GM12891 (cell line): ENCODE measurements around the gene MCM7. TPM values are rescaled to one million over a fixed set of nuclear protein-coding genes. Genes with fewer than 3 reads are reported as not detected.
"Not testable (repeated sequence)": the region's sequence is repeated elsewhere in the genome, so short reads cannot be mapped to it uniquely, and the experiment has no call there.

Source experiments
- DNase-seq: peaks from one replicate; pipeline ENCODE4 v3.0.0; 2011; ENCODE audit warnings: low spot score; ENCODE audit not compliant: insufficient read length
- FAIRE-seq: peaks from 2 replicates; lab custom pipeline; 2011; peaks lifted over from hg19 to GRCh38; lab: Jason Lieb, UNC
- PAX5 ChIP-seq: IDR thresholded peaks from 2 replicates; pipeline ENCODE4 v1.6.1; 2011; ENCODE audit warnings: low read length, moderate library complexity, mild to moderate bottlenecking; ENCODE audit not compliant: insufficient read depth, severe bottlenecking
- POLR2A ChIP-seq: IDR thresholded peaks from 2 replicates; pipeline ENCODE4 v1.6.1; 2011; ENCODE audit warnings: low read depth, low read length, control low read depth
- POLR2AphosphoS5 ChIP-seq: IDR thresholded peaks from 2 replicates; pipeline ENCODE4 v1.6.1; 2011; ENCODE audit warnings: low read depth, low read length, control low read depth
- POU2F2 ChIP-seq: IDR thresholded peaks from 2 replicates; pipeline ENCODE4 v1.6.1; 2011; ENCODE audit warnings: low read depth, mild to moderate bottlenecking, control low read depth, low read length, moderate library complexity
- SPI1 ChIP-seq: IDR thresholded peaks from 2 replicates; pipeline ENCODE4 v1.6.1; 2011; ENCODE audit warnings: low read depth, low read length, control low read depth
- TAF1 ChIP-seq: IDR thresholded peaks from 2 replicates; pipeline ENCODE4 v1.6.1; 2011; ENCODE audit warnings: low read depth, low read length, control low read depth
- polyA plus RNA-seq: library from polyadenylated mRNA; unstranded; fragments of >200 nt; gene quantifications from one replicate; pipeline ENCODE4 v1.2.1, GENCODE V29; 2012; ENCODE audit warnings: low read depth, missing spikeins, inconsistent platforms; ENCODE audit not compliant: missing spikeins

The MCM7 gene
- 180 TPM for polyA plus RNA-seq

DNA sequence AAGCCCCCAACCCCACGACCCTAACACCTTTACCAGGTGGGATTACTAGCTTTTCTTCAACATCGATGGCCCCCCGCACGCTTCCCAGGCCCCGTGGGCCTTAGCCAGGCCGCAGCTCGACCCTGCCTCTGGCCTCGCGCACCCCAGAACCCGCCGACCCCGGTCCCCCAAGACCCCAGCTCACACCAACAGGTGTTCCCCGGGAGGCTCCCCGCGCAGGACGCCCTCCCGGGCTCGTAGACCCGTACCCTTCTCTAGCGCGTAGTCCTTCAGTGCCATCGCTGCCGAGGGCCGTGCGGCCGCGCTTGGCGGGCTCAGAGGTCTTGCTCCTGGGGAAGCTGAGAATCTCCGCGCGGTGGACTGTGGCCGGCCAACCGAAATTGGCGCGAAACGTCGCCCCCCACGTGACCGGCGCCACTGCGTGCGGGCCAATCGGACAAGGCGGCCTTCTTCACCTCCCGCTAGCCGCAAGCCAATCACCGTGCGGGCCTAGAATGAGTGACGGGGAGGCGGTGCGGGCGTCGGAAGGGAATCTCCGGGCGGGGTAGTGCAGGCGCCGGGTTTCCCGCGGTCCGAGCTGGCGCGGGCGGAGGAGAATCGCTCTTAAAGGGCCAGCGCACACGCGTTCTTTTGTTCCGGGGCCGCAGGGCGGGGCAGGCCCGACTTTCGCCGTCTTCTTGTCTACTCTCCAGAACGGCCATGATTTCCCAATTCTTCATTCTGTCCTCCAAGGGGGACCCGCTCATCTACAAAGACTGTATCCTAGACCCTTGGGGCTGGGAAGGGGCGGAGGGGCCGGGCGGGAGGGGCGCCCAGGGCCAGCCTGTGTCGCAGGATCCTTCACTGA lies at the start of gene MCM7, which contains the start of gene AP4M1:
MCM7 (minus strand) TSS at position 382 of the 847 bp plus-strand sequence; CDS start at position 279, 103 bp downstream.
AP4M1 (plus strand) TSS at position 628 of the 847 bp plus-strand sequence; CDS start at position 700, 72 bp downstream.
- TF ChIP-seq PAX5 (peak; percentile 6), SPI1 (no peak), TAF1 (peak; percentile 43; the same call in 1 of the 2 replicates), POLR2AphosphoS5 (peak; percentile 85), POU2F2 (no peak; the same call in 1 of the 2 replicates), POLR2A (peak; percentile 79)
- peak; percentile 99 for FAIRE-seq
- DNase-seq = peak; percentile 99

DNA sequence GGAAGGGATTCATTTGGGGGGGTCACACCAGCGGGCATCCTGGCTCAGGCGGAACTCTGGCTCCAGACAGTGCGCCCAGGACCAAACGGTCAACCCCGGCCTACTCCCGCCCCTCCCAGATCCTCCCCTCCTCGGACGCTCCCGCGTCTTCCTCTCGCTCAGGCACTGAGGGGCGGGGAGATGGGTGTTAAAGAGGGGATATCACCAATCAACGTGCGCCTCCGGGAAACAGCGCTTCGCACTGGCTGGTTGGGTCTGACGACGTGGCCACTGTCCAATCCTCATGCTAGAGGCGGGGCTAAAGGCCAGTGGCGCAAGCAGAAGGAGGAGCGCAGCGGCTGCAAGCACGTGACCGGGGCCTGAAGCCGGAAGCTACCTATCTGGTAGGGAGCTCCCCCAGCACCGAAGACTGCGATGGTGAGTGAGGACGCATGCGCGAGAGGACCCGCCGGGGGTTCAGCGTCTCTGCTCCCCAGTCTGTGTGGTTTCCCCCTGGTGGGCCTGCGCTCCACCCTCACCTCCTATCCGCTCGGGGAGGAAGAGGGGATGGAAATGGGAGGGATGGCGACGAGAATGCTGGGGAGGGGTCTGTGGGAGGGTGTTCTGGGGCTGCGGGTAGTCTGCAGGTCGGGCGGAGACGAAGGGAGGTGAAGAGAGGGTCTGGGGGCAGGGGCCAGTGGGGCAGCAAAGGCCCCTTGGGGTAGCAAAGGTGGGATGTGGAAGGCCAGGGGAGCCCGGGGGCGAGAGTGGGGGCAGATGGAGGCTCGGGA lies 47.5 kb upstream of the MCM7 start, which contains the start of gene LAMTOR4:
LAMTOR4 (plus strand) TSS at position 360 of the 770 bp plus-strand sequence; CDS start at position 415, 55 bp downstream.
- no peak; the same call in none of the 2 replicates for TF ChIP-seq TAF1
- TF ChIP-seq POU2F2 = peak; percentile 50; the same call in 1 of the 2 replicates
- peak; percentile 32; the same call in 1 of the 2 replicates for TF ChIP-seq SPI1
- TF ChIP-seq PAX5 = no peak
- TF ChIP-seq POLR2A = peak; percentile 81
- TF ChIP-seq POLR2AphosphoS5 = peak; percentile 80
- DNase-seq (peak; percentile 95), FAIRE-seq (peak; percentile 99)

DNA sequence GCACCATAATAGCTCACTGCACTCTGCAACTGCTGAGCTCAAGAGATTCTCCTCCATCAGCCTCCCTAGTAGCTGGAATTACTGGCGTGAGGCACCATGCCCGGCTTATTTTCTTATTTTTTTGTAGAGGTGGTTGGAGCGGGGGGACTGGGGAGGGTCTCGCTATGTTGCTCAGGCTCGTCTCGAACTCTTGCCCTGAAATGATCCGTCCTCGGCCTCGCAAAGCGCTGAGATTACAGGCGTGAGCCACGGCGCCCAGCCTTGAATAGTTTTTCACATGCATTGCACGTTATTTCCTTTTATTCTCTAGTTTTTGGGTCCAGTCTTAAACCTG lies 47.0 kb upstream of the MCM7 start:
- FAIRE-seq = no peak
- TF ChIP-seq POLR2A (no peak), SPI1 (no peak), PAX5 (no peak), POU2F2 (no peak), TAF1 (no peak), POLR2AphosphoS5 (no peak)
- DNase-seq = no peak

DNA sequence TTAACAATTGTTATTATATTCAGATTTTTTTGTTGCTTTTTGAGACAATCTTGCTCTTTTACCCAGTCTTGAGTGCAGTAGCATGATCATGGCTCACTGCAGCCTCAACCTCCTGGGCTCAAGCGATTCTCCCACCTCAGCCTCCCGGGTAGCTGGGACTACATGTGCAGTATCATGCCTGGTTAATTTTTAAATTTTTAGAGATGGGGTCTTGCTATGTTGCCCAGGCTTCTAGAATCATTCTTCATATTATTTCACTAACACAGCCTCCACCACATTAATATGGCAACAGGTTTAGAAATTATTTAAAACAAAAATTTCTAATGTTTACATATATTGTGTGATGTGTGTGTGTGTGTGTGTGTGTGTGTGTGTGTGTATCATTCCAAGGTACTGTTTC lies 46.1 kb upstream of the MCM7 start:
- TF ChIP-seq POLR2A (no peak), POLR2AphosphoS5 (no peak), PAX5 (no peak), TAF1 (no peak), POU2F2 (no peak), SPI1 (no peak)
- no peak for FAIRE-seq
- DNase-seq = no peak

DNA sequence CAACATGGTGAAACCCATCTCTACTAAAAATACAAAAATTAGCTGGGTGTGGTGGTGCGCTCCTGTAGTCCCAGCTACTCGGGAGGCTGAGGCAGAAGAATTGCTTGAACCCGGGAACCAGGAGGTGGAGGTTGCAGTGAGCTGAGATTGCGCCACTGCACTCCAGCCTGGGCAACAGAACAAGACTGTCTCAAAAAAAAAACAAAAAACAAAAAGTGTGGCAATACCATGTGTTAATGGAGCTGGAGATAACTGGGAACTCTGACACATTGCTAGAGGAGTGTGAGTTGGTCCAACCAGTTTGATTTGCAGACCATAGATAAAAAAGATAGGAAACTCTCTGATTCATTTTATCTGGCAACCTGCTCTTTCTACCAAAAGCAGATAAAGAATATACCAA lies 45.2 kb upstream of the MCM7 start:
- FAIRE-seq, DNase-seq: not testable (repeated sequence)

DNA sequence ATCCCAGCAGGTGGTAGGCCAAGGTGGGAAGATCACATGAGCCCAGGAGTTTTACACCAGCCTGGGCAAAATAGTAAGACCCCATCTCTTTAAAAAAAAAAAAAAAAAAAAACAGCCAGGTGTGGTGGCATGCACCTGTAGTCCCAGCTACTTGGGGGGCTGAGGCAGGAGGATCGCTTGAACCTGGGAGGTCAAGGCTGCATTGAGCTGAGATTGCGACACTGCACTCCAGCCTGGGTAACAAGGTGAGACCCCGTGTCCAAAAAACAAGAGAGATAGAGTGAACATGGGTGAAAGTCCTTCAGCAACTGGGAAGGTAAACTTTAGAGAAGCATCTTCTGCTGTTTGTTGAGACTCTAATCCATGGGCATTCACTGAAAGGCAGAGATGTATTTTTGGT lies 41.3 kb upstream of the MCM7 start:
- TF ChIP-seq PAX5 = no peak
- TF ChIP-seq POLR2AphosphoS5 = no peak
- no peak for TF ChIP-seq POU2F2
- TF ChIP-seq SPI1 = no peak
- no peak for TF ChIP-seq POLR2A
- no peak for TF ChIP-seq TAF1
- no peak for FAIRE-seq
- no peak for DNase-seq

DNA sequence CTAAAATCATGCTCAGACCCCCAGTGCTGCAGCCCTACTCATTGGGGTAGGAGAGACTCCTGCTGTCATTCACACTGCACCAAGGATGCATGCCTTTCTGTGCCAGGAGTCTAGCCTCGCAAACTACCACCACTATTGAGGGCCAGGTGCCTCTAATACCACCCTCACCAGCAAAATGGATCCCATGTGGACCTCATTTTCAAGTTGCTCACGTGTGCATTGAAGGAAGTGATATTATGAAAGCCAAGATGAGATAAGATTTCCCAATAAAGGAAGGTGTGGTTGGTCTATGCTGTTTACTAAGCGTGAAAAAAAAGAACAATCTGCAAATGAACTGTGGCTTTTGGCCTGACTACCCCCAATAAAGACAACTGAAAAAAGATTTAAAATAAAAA lies 40.4 kb upstream of the MCM7 start:
- FAIRE-seq (peak; percentile 75), DNase-seq (no peak)
- TF ChIP-seq POLR2A = no peak
- no peak for TF ChIP-seq SPI1
- TF ChIP-seq POLR2AphosphoS5 = no peak
- TF ChIP-seq TAF1 = no peak
- no peak for TF ChIP-seq PAX5
- no peak for TF ChIP-seq POU2F2

DNA sequence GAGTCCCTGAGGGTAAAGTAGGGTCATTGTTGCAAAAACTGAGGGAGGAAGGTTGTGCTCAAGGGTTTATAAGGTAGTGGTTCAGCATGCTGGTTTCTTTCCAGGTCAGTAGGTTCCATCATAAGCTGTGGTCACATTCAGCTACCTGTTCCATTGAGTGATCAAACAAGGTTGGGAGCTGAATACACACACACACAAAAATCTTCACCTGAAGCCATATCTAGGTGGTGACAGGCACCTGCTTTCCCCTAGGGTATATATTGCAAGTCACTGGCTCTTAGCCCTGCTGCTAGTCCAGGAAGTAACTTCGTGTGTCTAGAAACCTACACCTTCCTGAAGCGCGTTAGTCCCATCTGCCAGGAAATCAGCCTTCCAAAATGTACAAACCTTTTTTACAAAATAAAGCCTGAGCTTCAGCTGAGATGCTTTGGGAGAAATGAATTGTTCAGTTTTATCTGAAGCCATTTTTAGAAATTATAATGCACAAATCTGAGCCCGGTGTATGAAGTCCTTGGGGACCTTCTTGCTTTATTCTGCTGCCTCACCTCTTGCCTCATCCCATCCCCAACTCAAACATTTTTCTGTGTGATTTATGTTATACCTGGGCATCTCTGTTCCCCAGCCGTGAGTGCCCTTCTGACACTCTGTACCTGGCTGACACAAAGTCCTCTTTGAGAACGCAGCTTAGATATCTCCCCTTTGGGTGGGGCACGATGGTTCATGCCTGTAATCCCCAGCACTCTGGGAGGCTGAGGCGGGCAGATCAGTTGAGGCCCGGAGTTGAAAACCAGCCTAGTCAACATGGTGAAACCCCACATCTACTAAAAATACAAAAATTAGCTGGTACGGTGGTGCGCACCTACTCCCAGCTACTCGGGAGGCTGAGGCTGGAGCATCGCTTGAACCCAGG lies 36.9 kb upstream of the MCM7 start:
- peak; percentile 88 for FAIRE-seq
- no peak for TF ChIP-seq TAF1
- TF ChIP-seq SPI1 = no peak
- TF ChIP-seq POLR2AphosphoS5 = no peak
- no peak for TF ChIP-seq PAX5
- TF ChIP-seq POLR2A = no peak
- no peak for TF ChIP-seq POU2F2
- DNase-seq = no peak

DNA sequence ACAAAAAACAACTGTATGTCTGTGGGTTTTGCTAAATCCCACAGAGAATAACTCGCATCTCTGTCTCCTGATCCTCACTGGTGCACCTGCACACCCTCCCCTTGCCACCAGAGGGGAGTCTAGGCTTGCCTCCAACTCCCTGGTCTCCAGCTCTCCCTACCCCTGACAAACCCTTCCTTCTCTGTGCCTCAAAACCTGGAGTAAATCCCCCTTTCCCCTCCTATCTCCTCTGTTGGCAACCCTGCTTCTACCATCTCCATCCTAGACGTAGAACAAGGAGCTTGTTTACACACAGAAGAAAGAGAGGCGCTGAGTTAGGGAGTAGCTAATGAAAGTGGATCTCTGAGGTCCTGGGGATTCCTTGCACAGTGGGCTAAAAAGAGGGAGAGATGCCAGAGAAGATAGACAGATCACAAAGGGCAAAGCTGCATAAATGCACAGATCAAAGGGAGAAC lies 31.5 kb upstream of the MCM7 start:
- TF ChIP-seq POLR2AphosphoS5 (no peak), TAF1 (no peak), PAX5 (no peak), POLR2A (no peak), POU2F2 (no peak), SPI1 (no peak)
- peak; percentile 94 for FAIRE-seq
- no peak for DNase-seq
